ENCODE measurements around the gene CBLIF. TPM values are rescaled to one million over a fixed set of nuclear protein-coding genes. Genes with fewer than 3 reads are reported as not detected.

The CBLIF gene
- total RNA-seq, 2 experiments from 2014 or later, result not detected

DNA sequence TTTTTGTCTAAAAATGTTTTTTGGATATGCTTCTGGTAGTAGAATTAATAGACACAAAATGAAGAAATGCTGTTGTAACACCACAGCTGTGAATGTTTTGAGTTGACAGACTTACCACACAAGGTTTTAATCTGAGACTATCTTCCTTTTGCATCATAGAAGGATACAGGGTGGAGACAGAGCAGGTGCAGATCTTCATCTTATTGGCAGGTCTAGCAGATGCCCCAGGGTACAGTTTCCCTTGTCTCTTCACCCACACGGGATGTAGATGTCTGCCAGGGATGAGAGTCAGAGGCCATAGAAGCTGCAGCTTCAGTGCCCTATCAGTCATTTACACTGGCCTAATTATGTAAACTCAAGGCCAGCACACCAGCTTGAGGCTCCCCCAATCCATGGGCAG lies 34.3 kb upstream of the CBLIF start:
- CTCF ChIA-PET, result no interaction called here
- peaks cover 6% of the 10 kb centered on the region for H3K27me3 Mint-ChIP-seq

DNA sequence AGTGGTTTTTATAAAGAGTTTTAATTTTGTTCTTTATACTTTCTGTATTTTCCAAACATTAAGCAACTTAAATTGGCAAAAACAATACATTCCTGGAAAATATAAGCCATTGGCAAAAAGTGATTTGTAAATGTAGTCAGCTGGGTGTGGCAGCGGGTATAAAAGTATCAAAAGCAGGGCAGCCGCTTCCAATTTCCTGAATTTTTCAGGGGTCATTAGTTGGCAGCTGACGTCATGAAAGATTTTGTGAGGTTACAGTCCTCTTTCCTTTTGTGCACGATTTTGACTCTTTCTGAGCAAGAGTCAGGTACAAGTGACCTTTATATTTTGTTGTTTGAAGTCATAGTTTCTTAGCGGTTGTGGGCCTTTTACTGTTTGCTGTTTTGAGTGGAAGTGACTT lies 33.3 kb upstream of the CBLIF start, which contains the start of gene OOSP3:
TSS of gene OOSP3 (plus strand) at position 208 of the 400 bp plus-strand sequence. CDS start at position 235, 27 bp downstream.
- DNase-seq (no peak), ATAC-seq (no peak)
- Mint-ChIP-seq H3K27me3 (peaks cover 6% of the 10 kb centered on the region), H3K27ac (no peak within 1 kb of the TSS), H3K9me3 (no peaks in the 10 kb centered on the region), H3K36me3 (ENCODE audit: low read depth) (no peaks in the 10 kb centered on the region), H3K4me1 (ENCODE audit: low read depth) (no peaks in the 10 kb centered on the region), H3K4me3 (no peak within 1 kb of the TSS)
- ChIA-PET POLR2A (no interaction called here), CTCF (no interaction called here)
- TF ChIP-seq, protein P1, sequence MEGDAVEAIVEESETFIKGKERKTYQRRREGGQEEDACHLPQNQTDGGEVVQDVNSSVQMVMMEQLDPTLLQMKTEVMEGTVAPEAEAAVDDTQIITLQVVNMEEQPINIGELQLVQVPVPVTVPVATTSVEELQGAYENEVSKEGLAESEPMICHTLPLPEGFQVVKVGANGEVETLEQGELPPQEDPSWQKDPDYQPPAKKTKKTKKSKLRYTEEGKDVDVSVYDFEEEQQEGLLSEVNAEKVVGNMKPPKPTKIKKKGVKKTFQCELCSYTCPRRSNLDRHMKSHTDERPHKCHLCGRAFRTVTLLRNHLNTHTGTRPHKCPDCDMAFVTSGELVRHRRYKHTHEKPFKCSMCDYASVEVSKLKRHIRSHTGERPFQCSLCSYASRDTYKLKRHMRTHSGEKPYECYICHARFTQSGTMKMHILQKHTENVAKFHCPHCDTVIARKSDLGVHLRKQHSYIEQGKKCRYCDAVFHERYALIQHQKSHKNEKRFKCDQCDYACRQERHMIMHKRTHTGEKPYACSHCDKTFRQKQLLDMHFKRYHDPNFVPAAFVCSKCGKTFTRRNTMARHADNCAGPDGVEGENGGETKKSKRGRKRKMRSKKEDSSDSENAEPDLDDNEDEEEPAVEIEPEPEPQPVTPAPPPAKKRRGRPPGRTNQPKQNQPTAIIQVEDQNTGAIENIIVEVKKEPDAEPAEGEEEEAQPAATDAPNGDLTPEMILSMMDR (IDR thresholded peaks at IDR 0.05), result no peak
- intact Hi-C loops (cut with micrococcal nuclease), result no loop called here

More for the DNA sequence above, 34.3 kb upstream of the CBLIF start:
- ATAC-seq, result no peak
- H3K27ac Mint-ChIP-seq, result no peak overlapping the region
- no peaks in the 10 kb centered on the region for H3K36me3 Mint-ChIP-seq (ENCODE audit: low read depth)
- H3K4me3 Mint-ChIP-seq, result no peak overlapping the region
- H3K4me1 Mint-ChIP-seq (ENCODE audit: low read depth), result no peaks in the 10 kb centered on the region
- TF ChIP-seq, protein P1 (IDR thresholded peaks at IDR 0.05), result no peak
- H3K9me3 Mint-ChIP-seq, result no peaks in the 10 kb centered on the region
- no peak for DNase-seq
- intact Hi-C loops (cut with micrococcal nuclease), result no loop called here
- POLR2A ChIA-PET, result no interaction called here

DNA sequence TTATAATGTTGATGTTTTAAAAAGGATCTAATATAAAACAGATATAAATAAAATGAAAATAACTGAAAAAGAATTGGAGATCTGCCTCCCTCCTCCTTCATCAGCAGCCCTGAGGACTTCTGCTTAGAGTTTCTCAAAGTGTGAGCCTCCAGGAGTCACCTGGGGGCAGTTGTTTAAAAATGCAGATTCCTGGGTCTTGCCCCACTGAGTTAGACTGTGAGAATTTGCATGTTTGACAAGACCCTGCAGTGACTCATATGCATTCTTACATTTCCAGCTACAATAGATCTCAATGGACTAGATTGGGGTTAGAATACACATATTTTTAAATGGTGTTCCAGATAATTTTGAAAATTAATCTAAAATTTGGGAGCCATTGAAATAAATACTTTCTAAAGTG lies 32.5 kb upstream of the CBLIF start:
- TF ChIP-seq, protein P1 (IDR thresholded peaks at IDR 0.05), result no peak
- Mint-ChIP-seq H3K4me3 (no peak overlapping the region), H3K9me3 (no peaks in the 10 kb centered on the region), H3K4me1 (ENCODE audit: low read depth) (no peaks in the 10 kb centered on the region), H3K27me3 (peaks cover 6% of the 10 kb centered on the region), H3K27ac (no peak overlapping the region), H3K36me3 (ENCODE audit: low read depth) (no peaks in the 10 kb centered on the region)
- intact Hi-C loops (cut with micrococcal nuclease), result no loop called here
- no peak for ATAC-seq
- no peak for DNase-seq
- POLR2A ChIA-PET, result no interaction called here
- CTCF ChIA-PET, result no interaction called here

DNA sequence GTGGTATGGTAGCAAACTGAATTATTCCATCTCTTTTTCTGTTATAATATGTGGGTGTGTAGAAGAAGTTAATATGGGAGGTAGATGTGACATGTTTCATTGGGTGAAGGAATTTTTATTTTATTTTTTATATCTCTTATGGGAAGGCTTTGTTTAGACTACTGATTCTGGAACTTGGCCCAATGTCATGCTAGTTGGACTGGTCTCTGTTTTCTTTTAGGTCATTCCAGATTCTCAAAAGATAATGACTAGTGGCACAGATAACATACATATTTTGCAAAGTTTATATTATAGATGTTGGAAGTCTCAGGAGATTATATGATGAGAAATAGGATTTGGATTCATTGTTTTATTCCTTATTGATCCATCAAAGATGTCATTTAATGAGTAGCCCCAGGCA lies 32.0 kb upstream of the CBLIF start:
- Mint-ChIP-seq H3K4me1 (ENCODE audit: low read depth) (no peaks in the 10 kb centered on the region), H3K27ac (no peak overlapping the region), H3K27me3 (peaks cover 6% of the 10 kb centered on the region), H3K36me3 (ENCODE audit: low read depth) (no peaks in the 10 kb centered on the region), H3K4me3 (no peak overlapping the region), H3K9me3 (no peaks in the 10 kb centered on the region)
- no peak for DNase-seq
- POLR2A ChIA-PET, result no interaction called here
- ATAC-seq, result no peak
- TF ChIP-seq, protein P1 (IDR thresholded peaks at IDR 0.05), result no peak
- intact Hi-C loops (cut with micrococcal nuclease), result no loop called here
- CTCF ChIA-PET, result no interaction called here

GRCh38 chr11:59875856-59876519 lies 30.7 kb upstream of the CBLIF start:
- TF ChIP-seq, protein P1 (IDR thresholded peaks at IDR 0.05), result no peak
- DNase-seq (no peak), ATAC-seq (no peak)
- CTCF ChIA-PET, result no interaction called here
- no peaks in the 10 kb centered on the region for H3K4me1 Mint-ChIP-seq (ENCODE audit: low read depth)
- H3K27ac Mint-ChIP-seq, result no peak overlapping the region
- H3K9me3 Mint-ChIP-seq, result peaks cover under 1% of the 10 kb centered on the region
- H3K27me3 Mint-ChIP-seq, result peaks cover 6% of the 10 kb centered on the region
- intact Hi-C loops (cut with micrococcal nuclease), result no loop called here
- no peaks in the 10 kb centered on the region for H3K36me3 Mint-ChIP-seq (ENCODE audit: low read depth)
- POLR2A ChIA-PET, result no interaction called here
- H3K4me3 Mint-ChIP-seq, result no peak overlapping the region

Data from activated CD8-positive, alpha-beta T cell treated with anti-CD3 and anti-CD28 coated beads for 36 hours (primary cell).